Panc1 (cell line): Measurements from ENCODE around the gene AOC3.

Experiments
- CTCF ChIP-seq: fragments of 450-650 bp; IDR thresholded peaks from 2 replicates; pipeline ENCODE4 v1.5.1; 2017; ENCODE audit warnings: mild to moderate bottlenecking
- POLR2AphosphoS5 ChIP-seq: IDR thresholded peaks from 2 replicates; pipeline ENCODE4 v1.6.1; 2012; ENCODE audit warnings: mild to moderate bottlenecking, low read depth, low read length, moderate library complexity
- SIN3A ChIP-seq: IDR thresholded peaks from 2 replicates; pipeline ENCODE4 v1.6.1; 2012; ENCODE audit warnings: low read depth, mild to moderate bottlenecking, low read length, moderate library complexity, borderline replicate concordance; ENCODE audit not compliant: insufficient read depth
- TCF7L2 ChIP-seq: IDR thresholded peaks from 2 replicates; pipeline ENCODE4 v1.6.1; 2011; ENCODE audit warnings: mild to moderate bottlenecking, low read depth, low read length, inconsistent platforms

- TF ChIP-seq CTCF: no peak
- no peak for TF ChIP-seq POLR2AphosphoS5
- no peak for TF ChIP-seq TCF7L2
- no peak for TF ChIP-seq SIN3A
Measured at GRCh38 chr17:42865638-42866094, 14.7 kb downstream of the AOC3 start.
